DMS 273 (cell line): ENCODE results near the gene PLXNB2.

Experiments used
- DNase-seq: peaks from one replicate; lab custom pipeline; 2025; ENCODE audit not compliant: unreplicated experiment; lab: John Stamatoyannopoulos, UW

PLXNB2 gene

GRCh38 chr22:50269573-50269969, 37.9 kb downstream of the PLXNB2 start:
- DNase-seq = no peak

- peak; percentile 52 for DNase-seq
These were observed 38.8 kb downstream of the PLXNB2 start for GRCh38 chr22:50268655-50269113.

GRCh38 chr22:50267591-50268390, 39.7 kb downstream of the PLXNB2 start:
- no peak for DNase-seq

DNA sequence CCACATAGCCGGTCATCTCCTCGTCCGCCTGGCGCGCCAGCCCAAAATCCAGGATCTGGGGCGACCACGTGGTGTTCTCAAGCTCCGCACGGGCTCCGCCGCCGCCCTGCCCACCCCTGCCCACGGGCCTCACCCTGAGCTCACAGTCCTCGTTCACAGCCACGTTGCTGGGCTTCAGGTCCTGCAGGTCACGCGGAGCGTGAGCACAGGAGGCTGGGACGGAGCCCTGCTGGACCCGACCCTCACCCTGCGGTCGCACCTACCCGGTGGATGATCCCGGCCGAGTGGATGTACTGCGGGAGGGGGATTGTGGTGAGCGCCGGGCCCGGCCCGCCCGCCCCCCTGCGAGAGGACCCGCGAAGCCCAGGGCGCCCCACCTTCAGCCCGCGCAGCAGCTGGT, 40.5 kb downstream of the PLXNB2 start:
- DNase-seq = no peak

DNA sequence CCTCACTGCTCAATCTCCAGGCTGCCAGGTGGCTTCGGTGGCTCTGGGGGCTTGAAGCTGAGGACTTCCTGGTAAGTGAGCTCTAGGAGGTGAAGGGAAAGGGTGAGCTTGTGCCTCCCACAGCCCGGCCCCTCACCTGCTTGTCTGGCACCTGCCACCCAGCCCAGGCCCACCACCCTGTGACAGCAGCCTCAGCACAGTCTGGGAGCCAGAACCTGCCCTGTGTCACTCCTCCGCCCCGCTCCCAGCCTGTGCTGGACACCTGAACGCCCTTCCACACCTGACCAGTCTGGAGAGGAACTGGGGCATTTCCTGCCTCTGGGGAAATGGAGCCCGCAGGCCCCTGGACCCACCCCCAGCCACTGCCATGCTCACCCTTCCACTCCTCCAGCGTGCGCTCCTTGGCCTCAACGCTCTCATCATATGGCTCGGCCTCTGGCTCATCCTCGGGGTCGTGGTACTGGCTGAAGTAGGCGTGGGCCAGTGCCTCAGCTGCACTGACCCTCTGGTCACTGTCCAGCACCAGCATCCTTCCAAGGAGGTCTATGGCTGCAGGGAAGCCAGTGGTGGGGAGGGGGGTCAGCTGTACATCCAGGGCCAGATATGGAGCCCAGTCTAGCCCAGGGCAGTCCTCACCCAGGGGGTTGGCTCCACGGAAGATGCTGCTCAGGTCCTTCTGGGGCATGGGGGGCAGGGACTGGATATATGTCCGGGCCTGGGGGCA, 42.3 kb downstream of the PLXNB2 start:
- DNase-seq = no peak

DNA sequence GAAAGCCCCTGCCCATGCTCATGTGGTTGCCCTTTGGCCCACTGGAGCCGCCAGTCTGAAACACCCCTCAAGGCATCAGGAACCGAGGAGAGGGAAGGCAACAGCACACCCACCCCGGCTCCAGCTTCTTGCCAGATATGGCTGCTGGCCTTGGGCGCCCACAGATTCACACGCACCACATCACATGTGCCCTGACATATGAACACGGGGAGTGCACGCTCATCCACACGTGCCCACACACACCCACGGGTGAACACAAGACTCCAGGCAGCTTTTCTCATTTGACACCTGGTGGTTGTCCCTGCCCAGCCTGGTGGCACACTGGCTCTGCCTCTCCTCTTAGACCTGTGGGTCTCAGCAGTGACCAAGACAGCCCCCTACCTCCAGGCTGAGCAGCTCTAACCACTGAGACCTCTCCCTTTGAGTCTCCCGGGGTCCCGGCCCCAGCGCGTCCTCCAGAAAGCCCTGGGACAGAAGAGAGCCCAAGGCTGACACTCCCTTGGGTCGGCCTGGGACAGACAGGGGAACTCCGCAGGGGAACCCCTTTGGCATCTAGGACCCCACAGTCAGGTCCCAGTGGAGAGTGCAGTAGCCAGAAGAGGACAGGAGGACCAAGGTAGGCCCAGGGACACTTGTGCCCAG, 43.2 kb downstream of the PLXNB2 start:
- no peak for DNase-seq

DNA sequence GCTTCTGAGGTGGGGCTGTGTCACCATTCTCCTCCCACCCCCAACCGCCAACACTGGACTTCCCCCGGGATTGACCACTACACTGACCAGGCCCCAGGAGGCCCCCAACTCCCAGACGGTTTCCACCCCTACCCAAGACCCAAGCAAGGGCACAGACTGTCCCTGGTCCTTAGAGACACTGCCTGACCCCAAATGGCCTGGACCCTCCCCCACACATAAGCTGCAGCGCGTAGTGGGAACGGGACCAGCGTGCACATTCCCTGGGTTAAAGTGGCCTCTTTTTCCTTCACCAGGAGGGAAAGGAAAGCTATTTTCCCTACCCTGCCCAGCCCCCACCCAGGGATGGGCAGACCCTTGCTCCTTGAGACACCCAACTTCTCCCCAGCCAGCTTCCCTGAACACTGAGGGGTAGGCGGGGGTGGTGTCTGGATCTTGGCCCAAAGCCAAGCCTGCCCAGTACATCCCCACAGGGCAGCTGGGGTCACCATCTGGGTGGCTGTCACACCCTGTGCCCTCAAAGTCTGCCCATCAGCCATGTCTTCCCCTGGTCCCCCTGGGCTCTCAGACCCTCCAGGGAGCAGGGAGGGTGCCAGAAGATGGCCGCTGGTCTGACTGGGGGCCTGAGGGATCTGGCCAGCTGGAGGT, 44.4 kb downstream of the PLXNB2 start:
- no peak for DNase-seq

DNA sequence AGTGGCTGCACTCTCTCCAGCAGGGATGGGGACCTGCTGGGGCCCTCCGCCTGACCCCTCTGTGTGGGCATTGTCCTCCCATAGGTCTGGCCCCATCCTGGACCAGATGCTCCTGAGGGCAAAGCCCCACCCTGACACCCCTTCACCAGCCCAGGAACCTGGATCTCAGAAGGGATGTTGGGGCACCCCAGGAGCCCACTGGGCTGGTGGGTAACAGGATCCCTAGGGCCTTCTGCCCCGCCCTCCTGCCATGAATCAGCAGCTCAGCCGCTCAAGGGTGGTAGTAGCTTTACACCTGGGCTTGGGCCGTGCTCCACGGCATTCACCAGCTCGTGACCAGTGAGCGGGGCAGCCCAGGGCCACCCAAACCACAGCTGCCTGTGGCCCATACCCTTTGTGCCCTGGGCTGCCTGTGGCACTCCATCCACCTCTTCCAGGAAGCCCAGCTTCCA, 45.0 kb downstream of the PLXNB2 start:
- peak; percentile 32 for DNase-seq

- peak; percentile 73 for DNase-seq
These were observed 45.6 kb downstream of the PLXNB2 start, which contains the start of gene MAPK12 for GRCh38 chr22:50261615-50262459. TSS of gene MAPK12 (minus strand) at chr22:50261683. CDS start at chr22:50261509, 174 bp downstream.

DNA sequence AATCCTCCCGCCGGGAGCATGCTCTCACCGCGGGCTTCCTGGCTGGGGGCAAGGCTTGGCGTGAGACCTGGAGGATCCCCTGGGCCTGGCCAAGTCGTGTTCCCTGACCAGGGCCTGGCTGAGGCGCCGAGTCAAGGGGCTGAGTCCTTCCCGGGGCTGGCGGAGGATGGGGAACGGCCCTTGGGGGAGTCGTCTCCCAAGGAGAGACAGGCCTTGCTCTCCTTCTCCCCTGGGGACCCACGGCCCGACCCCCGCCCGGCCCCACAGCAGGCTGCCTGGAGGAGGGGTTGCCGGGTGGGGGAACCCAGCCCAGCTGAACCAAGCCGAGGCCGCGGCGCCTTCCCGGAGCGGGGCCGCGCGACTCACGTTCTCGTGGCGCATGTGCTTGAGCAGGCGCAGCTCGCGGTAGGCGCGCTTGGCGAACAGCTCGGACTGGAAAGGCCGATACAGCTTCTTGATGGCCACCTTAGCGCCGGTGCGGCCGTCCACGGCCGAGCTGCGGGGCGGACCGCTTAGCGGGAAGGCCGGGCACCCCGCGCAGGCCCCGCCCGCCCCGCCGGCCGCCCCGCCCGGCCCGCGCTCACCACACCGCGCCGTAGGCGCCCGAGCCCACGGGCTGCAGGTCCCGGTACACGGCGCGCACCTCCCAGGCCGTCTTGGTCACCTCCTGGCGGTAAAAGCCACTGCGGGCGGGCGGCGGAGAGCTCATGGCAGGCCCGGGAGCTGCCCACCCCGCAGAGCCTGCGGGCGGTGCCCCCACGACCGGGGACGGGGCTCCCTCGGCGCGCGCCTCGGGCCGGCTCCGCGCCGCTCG, 46.4 kb downstream of the PLXNB2 start:
- peak; percentile 76 for DNase-seq

GRCh38 chr22:50260434-50260800, 47.0 kb downstream of the PLXNB2 start:
- peak; percentile 51 for DNase-seq

- DNase-seq = no peak
These were observed 48.1 kb downstream of the PLXNB2 start for GRCh38 chr22:50259302-50259701.

- no peak for DNase-seq
These were observed 48.8 kb downstream of the PLXNB2 start for GRCh38 chr22:50258361-50259292.

GRCh38 chr22:50257451-50258360, 49.7 kb downstream of the PLXNB2 start:
- DNase-seq = no peak

GRCh38 chr22:50257041-50257440, 50.4 kb downstream of the PLXNB2 start:
- no peak for DNase-seq

- no peak for DNase-seq
These were observed 51.1 kb downstream of the PLXNB2 start for GRCh38 chr22:50256258-50256862.

- DNase-seq = no peak
These were observed 51.8 kb downstream of the PLXNB2 start for GRCh38 chr22:50255607-50256006.
